Body of pancreas (tissue), 4 donors: Measurements from ENCODE around the gene FADS3. TPM values are rescaled to one million over a fixed set of nuclear protein-coding genes. Genes with fewer than 3 reads are reported as not detected.

Experiments used
- ATAC-seq: fragments of 150-250 bp; one replicate; pipeline ENCODE4 v1.9.1; 2016
- DNase-seq, 4 donors: peaks; one replicate each; pipeline ENCODE4 v3.0.0-alpha.2; 2019
- H3K27ac ChIP-seq, 4 donors: fragments of 200-600 bp; sonication (generic); 1 replicate in 3 of 4; 2 replicates in 1 of 4; pipeline versions ENCODE4 v1.5.1 to v1.6.1; 2016 to 2019; ENCODE audit warnings: mild to moderate bottlenecking in 1 of 4, mixed read lengths in 1 of 4, moderate library complexity in 1 of 4
- H3K27me3 ChIP-seq, 2 donors: fragments of 200-600 bp; sonication (generic); one replicate each; pipeline ENCODE4 v1.6.0; 2016; ENCODE audit warnings: mild to moderate bottlenecking in 1 of 2
- H3K36me3 ChIP-seq, 2 donors: fragments of 200-600 bp; sonication (generic); replicated peaks in 1 of 2; 2 replicates each; pipeline ENCODE4 v1.5.1; 2016; ENCODE audit warnings: low read depth in 2 of 2; ENCODE audit not compliant: insufficient read depth in 1 of 2
- H3K4me1 ChIP-seq: fragments of 200-600 bp; sonication (generic); one replicate; pipeline ENCODE4 v1.6.0; 2016
- H3K4me3 ChIP-seq, 2 donors: fragments of 200-600 bp; sonication (generic); 1 replicate in 1 of 2; 2 replicates in 1 of 2; pipeline ENCODE4 v1.5.1; 2016 to 2019
- H3K9me3 ChIP-seq, 3 donors: fragments of 200-600 bp; sonication (generic); 1 replicate in 2 of 3; 2 replicates in 1 of 3; pipeline ENCODE4 v1.5.1; 2016
- CTCF ChIP-seq, 7 experiments: fragments of 450-650 bp in 4 of 7; fragments of 200-600 bp in 3 of 7; sonication (generic) in 3 of 7; IDR thresholded peaks; one replicate each; pipeline ENCODE4 v1.5.1; 2016 to 2019; ENCODE audit warnings: antibody characterized with exemption in 7 of 7
- POLR2A ChIP-seq, 3 donors: fragments of 450-650 bp; IDR thresholded peaks; one replicate each; pipeline ENCODE4 v1.6.1; 2016; ENCODE audit warnings: antibody characterized with exemption in 3 of 3, mild to moderate bottlenecking in 2 of 3
- WGBS, 2 donors: methylation state at CpG; one replicate each; pipeline ENCODE4 v1.1.5; 2017; 5-methylcytosine and 5-hydroxymethylcytosine counted together
- intact Hi-C: fragments of 100-400 bp; cut with DNase I; formaldehyde crosslinking; loops from one replicate; pipeline ENCODE4 v1.15.1; 2023
- total RNA-seq, 2 donors: library from RNA; depleted of rRNA; stranded (reverse); fragments of >200 nt; gene quantifications; one replicate each; pipeline ENCODE4 v1.1.0, GENCODE V29; 2016

FADS3 gene
- total RNA-seq, 2 donors from 2014 or later: 30.9 to 33.0 TPM

- Histone ChIP-seq H3K4me1 (peaks cover 7% of the 10 kb centered on the region), H3K27me3 (no peaks in the 10 kb centered on the region), H3K36me3 (no peaks in the 10 kb centered on the region), H3K4me3 (no peak overlapping the region), H3K27ac (no peak overlapping the region), H3K9me3 (no peaks in the 10 kb centered on the region)
- TF ChIP-seq POLR2A (IDR thresholded peaks at IDR 0.05) (no peak), CTCF (IDR thresholded peaks at IDR 0.05) (no peak)
- intact Hi-C loops: no loop called here
- WGBS, 2 donors: 70 to 81% methylated on average over 3 to 7 of the region's 7 CpGs
- ATAC-seq: no peak
- no peak for DNase-seq
Measured at GRCh38 chr11:61914471-61915171, 23.3 kb upstream of the FADS3 start.

- Histone ChIP-seq H3K4me3 (no peak overlapping the region), H3K27ac (no peak overlapping the region), H3K9me3 (no peaks in the 10 kb centered on the region), H3K27me3 (no peaks in the 10 kb centered on the region), H3K4me1 (peaks cover 7% of the 10 kb centered on the region), H3K36me3 (no peaks in the 10 kb centered on the region)
- no peak for TF ChIP-seq CTCF (IDR thresholded peaks at IDR 0.05)
- TF ChIP-seq POLR2A (IDR thresholded peaks at IDR 0.05): no peak
- intact Hi-C loops: no loop called here
- 75 to 81% methylated on average over 5 to 8 of the region's 8 CpGs for WGBS, 2 donors
- no peak for DNase-seq
- ATAC-seq: no peak
Measured at GRCh38 chr11:61913699-61914395, 22.5 kb upstream of the FADS3 start.

GRCh38 chr11:61912991-61913698 is 21.8 kb upstream of the FADS3 start:
- Histone ChIP-seq H3K36me3 (no peaks in the 10 kb centered on the region), H3K4me1 (peaks cover 7% of the 10 kb centered on the region), H3K4me3 (no peak overlapping the region), H3K27ac (no peak overlapping the region), H3K27me3 (no peaks in the 10 kb centered on the region), H3K9me3 (no peaks in the 10 kb centered on the region)
- WGBS, 2 donors: 75 to 80% methylated on average over 11 to 18 of the region's 18 CpGs
- intact Hi-C loops: no loop called here
- ATAC-seq (no peak), DNase-seq (no peak)
- TF ChIP-seq CTCF (IDR thresholded peaks at IDR 0.05) (no peak), POLR2A (IDR thresholded peaks at IDR 0.05) (no peak)

DNA sequence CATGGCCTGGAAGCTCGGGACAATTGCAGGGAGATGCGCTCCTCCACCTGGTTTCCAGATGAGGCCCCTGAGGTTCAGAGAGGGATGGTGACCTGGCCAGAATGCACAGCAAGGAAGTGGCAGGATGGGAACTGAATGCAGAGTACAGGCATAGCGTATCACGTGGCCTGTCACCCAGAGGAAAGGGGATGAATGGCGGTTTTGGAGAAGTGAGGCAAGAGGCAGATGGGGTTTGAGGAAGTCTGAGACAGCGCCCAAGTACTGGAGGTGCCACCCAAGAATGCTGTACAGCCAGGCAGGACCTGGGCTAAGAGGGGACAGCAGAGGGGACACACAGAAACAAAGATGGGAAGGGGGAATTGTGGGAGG is 21.2 kb upstream of the FADS3 start:
- ATAC-seq (no peak), DNase-seq (peak in 1 of 4 donors; percentile 59)
- H3K4me3 ChIP-seq: no peak overlapping the region
- WGBS, 2 donors: 60 to 69% methylated on average over 4 to 6 of the region's 6 CpGs
- H3K27me3 ChIP-seq: no peaks in the 10 kb centered on the region
- TF ChIP-seq POLR2A (IDR thresholded peaks at IDR 0.05): no peak
- no peak for TF ChIP-seq CTCF (IDR thresholded peaks at IDR 0.05)
- H3K36me3 ChIP-seq: no peaks in the 10 kb centered on the region
- peaks cover under 1% of the 10 kb centered on the region for H3K4me1 ChIP-seq
- peak overlapping the region in 1 of 4 donors; percentile 1 for H3K27ac ChIP-seq
- intact Hi-C loops: no loop called here
- no peaks in the 10 kb centered on the region for H3K9me3 ChIP-seq
